GM21526 (cell line): ENCODE results near the gene STPG1.

Experiments
- ATAC-seq: cut with Tn5 transposase; IDR thresholded peaks from one replicate; pipeline ENCODE4 v1.9.1; 2021; ENCODE audit warnings: moderate library complexity; ENCODE audit not compliant: unreplicated experiment, low FRiP score

Gene STPG1

GRCh38 chr1:24321697-24322469 is 91.7 kb downstream of the STPG1 start:
- ATAC-seq, result no peak

- no peak for ATAC-seq
These were observed 92.5 kb downstream of the STPG1 start for GRCh38 chr1:24321126-24321525.

- no peak for ATAC-seq
These were observed 93.6 kb downstream of the STPG1 start for GRCh38 chr1:24319962-24320361.

GRCh38 chr1:24319312-24319863 is 94.2 kb downstream of the STPG1 start, which contains the start of gene GRHL3:
Gene GRHL3, plus strand, starts transcription at chr1:24319357. Its CDS starts 195 bp downstream, at chr1:24319552.
- no peak for ATAC-seq

- ATAC-seq, result no peak
These were observed 94.8 kb downstream of the STPG1 start for GRCh38 chr1:24318615-24319311.

- ATAC-seq, result no peak
These were observed 95.5 kb downstream of the STPG1 start for GRCh38 chr1:24317956-24318614.

GRCh38 chr1:24317081-24317480 is 96.5 kb downstream of the STPG1 start:
- ATAC-seq, result no peak

- no peak for ATAC-seq
These were observed 96.9 kb downstream of the STPG1 start for GRCh38 chr1:24316645-24317044.

GRCh38 chr1:24315391-24315790 is 98.2 kb downstream of the STPG1 start:
- ATAC-seq, result no peak

- ATAC-seq, result no peak
These were observed 101.8 kb downstream of the STPG1 start for GRCh38 chr1:24311741-24312140.

- ATAC-seq, result no peak
These were observed 102.3 kb downstream of the STPG1 start for GRCh38 chr1:24311234-24311633.

- no peak for ATAC-seq
These were observed 103.7 kb downstream of the STPG1 start for GRCh38 chr1:24309762-24310485.

GRCh38 chr1:24308365-24309015 is 105.1 kb downstream of the STPG1 start:
- no peak for ATAC-seq
